NT2/D1 (cell line): ENCODE data around the gene RYR3.

Source experiments
- YY1 ChIP-seq: IDR thresholded peaks from 2 replicates; pipeline ENCODE4 v1.6.1; 2011; ENCODE audit not compliant: insufficient read length, insufficient read depth
- ZNF274 ChIP-seq: IDR thresholded peaks from 2 replicates; pipeline ENCODE4 v1.6.1; 2011; ENCODE audit warnings: mild to moderate bottlenecking, low read depth, low read length

DNA sequence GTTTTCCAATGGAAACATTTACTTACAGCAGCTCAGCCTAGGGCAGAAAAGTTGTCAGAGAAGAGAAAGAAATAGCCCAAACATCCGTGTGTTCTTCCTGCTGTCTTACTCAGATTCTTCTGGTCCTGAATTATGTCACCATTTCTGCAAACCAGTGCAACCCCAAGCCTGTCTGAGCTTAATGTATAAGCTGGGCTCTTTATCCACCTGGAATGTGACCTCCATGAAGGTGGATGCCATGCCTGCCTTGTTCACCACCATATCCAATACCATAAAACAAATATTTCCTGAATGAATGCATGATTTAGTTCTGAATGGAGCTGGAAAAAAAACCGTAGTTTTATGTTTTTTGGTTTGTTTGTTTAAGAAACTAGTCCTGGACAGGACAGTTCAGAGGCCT, 150.9 kb downstream of the RYR3 start:
- TF ChIP-seq ZNF274 (no peak), YY1 (no peak)
